LNCAP (cell line): ENCODE results near the gene LY6G6C.

Experiments
- TF ChIP-seq, protein P1 (sequence below): fragments of 450-650 bp; IDR thresholded peaks from 2 replicates; pipeline ENCODE4 v1.5.1; 2017; ENCODE audit warnings: mild to moderate bottlenecking

The LY6G6C gene

DNA sequence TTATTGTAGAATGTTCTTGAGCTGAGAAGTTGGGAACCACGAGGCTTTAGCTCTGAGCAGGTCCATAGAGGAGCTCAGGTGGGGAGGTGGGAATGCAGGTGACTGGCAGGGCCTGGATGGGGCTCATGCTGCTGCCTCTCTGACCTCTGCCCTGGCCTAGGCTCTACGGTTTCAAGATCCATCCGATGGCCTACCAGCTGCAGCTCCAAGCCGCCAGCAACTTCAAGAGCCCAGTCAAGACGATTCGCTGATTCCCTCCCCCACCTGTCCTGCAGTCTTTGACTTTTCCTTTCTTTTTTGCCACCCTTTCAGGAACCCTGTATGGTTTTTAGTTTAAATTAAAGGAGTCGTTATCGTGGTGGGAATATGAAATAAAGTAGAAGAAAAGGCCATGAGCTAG is 51.9 kb downstream of the LY6G6C start, which contains the start of gene LY6G5B:
TSS of gene LY6G5B (plus strand) at position 301 of the 400 bp plus-strand sequence. CDS start 975 bp downstream, outside the sequence.
- TF ChIP-seq, protein P1, sequence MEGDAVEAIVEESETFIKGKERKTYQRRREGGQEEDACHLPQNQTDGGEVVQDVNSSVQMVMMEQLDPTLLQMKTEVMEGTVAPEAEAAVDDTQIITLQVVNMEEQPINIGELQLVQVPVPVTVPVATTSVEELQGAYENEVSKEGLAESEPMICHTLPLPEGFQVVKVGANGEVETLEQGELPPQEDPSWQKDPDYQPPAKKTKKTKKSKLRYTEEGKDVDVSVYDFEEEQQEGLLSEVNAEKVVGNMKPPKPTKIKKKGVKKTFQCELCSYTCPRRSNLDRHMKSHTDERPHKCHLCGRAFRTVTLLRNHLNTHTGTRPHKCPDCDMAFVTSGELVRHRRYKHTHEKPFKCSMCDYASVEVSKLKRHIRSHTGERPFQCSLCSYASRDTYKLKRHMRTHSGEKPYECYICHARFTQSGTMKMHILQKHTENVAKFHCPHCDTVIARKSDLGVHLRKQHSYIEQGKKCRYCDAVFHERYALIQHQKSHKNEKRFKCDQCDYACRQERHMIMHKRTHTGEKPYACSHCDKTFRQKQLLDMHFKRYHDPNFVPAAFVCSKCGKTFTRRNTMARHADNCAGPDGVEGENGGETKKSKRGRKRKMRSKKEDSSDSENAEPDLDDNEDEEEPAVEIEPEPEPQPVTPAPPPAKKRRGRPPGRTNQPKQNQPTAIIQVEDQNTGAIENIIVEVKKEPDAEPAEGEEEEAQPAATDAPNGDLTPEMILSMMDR: no peak
